Chondrocyte (in vitro differentiated cells): ENCODE results near the gene NRP1. TPM values are rescaled to one million over a fixed set of nuclear protein-coding genes. Genes with fewer than 3 reads are reported as not detected.

Experiments used
- DNase-seq: peaks from one replicate; pipeline ENCODE4 v3.0.0; 2021; ENCODE audit warnings: mixed read lengths, low spot score
- H3K27ac Mint-ChIP-seq: one replicate; pipeline ENCODE4 v1.8.0; 2021; ENCODE audit warnings: mild to moderate bottlenecking, moderate library complexity, mixed read lengths; ENCODE audit not compliant: unreplicated experiment
- H3K27me3 Mint-ChIP-seq: 2 replicates; pipeline ENCODE4 v1.8.0; 2021; ENCODE audit warnings: low read depth, mixed read lengths
- H3K36me3 Mint-ChIP-seq: 2 replicates; pipeline ENCODE4 v1.8.0; 2021; ENCODE audit warnings: low read depth, mixed read lengths
- H3K4me1 Mint-ChIP-seq: 2 replicates; pipeline ENCODE4 v1.8.0; 2021; ENCODE audit warnings: low read depth, mild to moderate bottlenecking, mixed read lengths
- H3K4me3 Mint-ChIP-seq: one replicate; pipeline ENCODE4 v1.8.0; 2021; ENCODE audit warnings: mild to moderate bottlenecking, moderate library complexity, mixed read lengths; ENCODE audit not compliant: unreplicated experiment
- H3K9me3 Mint-ChIP-seq: 2 replicates; pipeline ENCODE4 v1.8.0; 2021; ENCODE audit warnings: low read depth, mixed read lengths
- total RNA-seq: library from RNA; stranded (reverse); gene quantifications from 3 replicates; pipeline ENCODE4 v1.2.1, GENCODE V29; 2021
- TF ChIP-seq, protein P1 (sequence below): fragments of 200-600 bp; sonication (generic); IDR thresholded peaks from 2 replicates; pipeline ENCODE4 v1.5.0; 2021; ENCODE audit warnings: antibody characterized with exemption, mild to moderate bottlenecking, moderate library complexity

Gene NRP1
- total RNA-seq, 1 donor from 2014 or later: 122 TPM

DNA sequence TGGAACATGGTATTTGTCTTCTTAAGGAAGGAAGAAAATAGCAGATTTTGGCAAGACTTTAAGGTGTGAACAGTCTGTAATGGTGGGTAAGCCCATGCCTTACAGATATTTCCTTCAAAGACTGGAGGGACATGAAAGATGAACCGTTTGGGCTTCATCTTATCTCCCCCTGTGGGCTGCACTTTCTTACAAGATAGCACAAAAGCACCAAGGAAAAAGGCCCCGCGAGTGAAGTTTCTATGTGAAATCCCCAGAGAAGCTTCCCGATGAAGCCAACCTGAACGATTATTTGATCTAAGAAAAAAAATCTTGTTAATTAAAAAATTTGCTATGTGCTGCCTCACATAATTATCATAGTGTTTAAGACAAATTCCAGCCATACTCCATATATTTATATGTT lies 91.5 kb downstream of the NRP1 start:
- TF ChIP-seq, protein P1, sequence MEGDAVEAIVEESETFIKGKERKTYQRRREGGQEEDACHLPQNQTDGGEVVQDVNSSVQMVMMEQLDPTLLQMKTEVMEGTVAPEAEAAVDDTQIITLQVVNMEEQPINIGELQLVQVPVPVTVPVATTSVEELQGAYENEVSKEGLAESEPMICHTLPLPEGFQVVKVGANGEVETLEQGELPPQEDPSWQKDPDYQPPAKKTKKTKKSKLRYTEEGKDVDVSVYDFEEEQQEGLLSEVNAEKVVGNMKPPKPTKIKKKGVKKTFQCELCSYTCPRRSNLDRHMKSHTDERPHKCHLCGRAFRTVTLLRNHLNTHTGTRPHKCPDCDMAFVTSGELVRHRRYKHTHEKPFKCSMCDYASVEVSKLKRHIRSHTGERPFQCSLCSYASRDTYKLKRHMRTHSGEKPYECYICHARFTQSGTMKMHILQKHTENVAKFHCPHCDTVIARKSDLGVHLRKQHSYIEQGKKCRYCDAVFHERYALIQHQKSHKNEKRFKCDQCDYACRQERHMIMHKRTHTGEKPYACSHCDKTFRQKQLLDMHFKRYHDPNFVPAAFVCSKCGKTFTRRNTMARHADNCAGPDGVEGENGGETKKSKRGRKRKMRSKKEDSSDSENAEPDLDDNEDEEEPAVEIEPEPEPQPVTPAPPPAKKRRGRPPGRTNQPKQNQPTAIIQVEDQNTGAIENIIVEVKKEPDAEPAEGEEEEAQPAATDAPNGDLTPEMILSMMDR: no peak
- Mint-ChIP-seq H3K4me1 (peaks cover 42% of the 10 kb centered on the region), H3K36me3 (peaks cover 22% of the 10 kb centered on the region), H3K9me3 (no peaks in the 10 kb centered on the region), H3K4me3 (no peak overlapping the region), H3K27me3 (no peaks in the 10 kb centered on the region), H3K27ac (no peak overlapping the region)
- no peak for DNase-seq

DNA sequence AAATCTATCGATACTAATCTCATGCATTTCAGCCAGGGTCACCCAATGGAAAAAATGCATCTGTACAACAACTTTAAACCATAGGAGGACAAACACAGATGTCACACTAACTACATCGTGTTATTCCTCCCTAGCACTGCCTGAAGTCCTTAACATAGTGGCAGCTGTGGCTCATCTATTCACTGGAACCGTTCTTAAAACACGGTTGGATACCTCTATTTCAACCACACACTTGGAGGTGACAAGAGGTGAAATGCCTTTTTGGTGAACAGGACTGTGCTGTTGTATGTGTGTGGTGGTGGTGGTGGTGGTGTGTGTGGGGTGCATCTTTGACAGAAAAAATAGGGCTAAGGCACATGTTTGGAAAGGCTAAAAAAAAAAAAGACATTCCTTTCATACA lies 93.1 kb downstream of the NRP1 start:
- H3K4me1 Mint-ChIP-seq: peaks cover 58% of the 10 kb centered on the region
- H3K27me3 Mint-ChIP-seq: no peaks in the 10 kb centered on the region
- H3K27ac Mint-ChIP-seq: peak overlapping the region; percentile 57
- no peaks in the 10 kb centered on the region for H3K9me3 Mint-ChIP-seq
- H3K4me3 Mint-ChIP-seq: no peak overlapping the region
- H3K36me3 Mint-ChIP-seq: peaks cover 12% of the 10 kb centered on the region
- DNase-seq: no peak
- TF ChIP-seq, protein P1: no peak

DNA sequence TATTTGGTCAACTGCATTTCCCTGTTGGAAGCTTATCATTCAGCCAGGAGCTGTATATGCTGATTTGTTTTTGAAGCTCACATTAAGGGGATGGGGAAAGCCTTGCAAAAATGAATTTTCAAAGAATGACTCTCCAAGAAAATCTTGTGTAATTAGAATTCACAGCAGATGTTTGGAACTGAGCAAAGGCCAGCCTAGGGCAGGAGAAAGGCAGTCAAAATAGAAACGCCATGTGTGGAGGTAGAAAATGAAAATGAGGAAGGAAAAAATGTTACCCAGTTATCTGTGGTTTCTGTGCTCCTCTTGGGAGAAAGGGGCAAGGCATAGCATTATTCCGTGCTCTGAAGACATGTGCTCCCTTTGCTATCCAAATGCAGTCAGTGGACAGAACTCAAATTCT lies 93.5 kb downstream of the NRP1 start:
- TF ChIP-seq, protein P1: no peak
- Mint-ChIP-seq H3K36me3 (peaks cover 11% of the 10 kb centered on the region), H3K4me1 (peaks cover 62% of the 10 kb centered on the region), H3K4me3 (no peak overlapping the region), H3K27me3 (no peaks in the 10 kb centered on the region), H3K27ac (peak overlapping the region; percentile 50), H3K9me3 (no peaks in the 10 kb centered on the region)
- DNase-seq: no peak

DNA sequence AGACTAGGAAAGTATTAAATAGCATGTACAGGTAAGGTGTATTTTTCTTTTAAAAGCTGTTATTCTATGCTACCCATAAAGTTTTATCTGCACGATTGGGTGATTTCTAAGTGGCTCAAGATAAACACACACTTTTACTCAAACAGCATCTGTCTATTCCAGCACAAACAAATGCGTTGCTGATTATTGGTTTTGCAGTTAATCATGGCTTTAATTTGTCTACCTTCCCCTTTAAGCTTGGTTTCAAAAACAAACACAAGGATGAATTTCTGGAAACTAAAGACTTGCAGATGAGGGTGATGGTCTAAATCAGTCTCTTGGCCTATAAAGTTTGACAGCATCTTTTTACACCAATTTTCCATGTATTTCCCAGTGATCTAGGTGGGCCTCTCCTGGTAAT lies 94.2 kb downstream of the NRP1 start:
- Mint-ChIP-seq H3K4me1 (peaks cover 69% of the 10 kb centered on the region), H3K4me3 (no peak overlapping the region), H3K27ac (no peak overlapping the region), H3K27me3 (no peaks in the 10 kb centered on the region), H3K9me3 (no peaks in the 10 kb centered on the region), H3K36me3 (peaks cover 11% of the 10 kb centered on the region)
- TF ChIP-seq, protein P1: no peak
- DNase-seq: no peak

DNA sequence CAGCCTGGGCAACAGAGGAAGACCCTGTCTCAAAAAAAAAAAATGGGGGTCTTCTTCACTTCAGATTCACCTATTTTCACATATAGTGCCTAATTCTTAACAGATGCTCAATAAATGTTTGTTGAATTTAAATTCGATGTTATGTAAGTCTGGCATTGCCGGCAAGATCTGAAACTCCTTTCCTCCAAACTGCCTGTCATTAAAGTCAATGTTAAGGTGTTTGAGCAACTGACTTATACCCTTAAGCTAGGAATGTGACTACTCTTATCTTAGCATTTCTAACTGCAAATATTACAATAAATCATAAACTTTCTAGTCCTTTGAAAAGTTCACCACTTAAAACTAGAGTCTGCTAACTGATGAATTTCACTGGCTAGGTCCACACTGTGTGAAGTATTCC lies 95.2 kb downstream of the NRP1 start:
- Mint-ChIP-seq H3K4me3 (no peak overlapping the region), H3K27ac (no peak overlapping the region), H3K9me3 (no peaks in the 10 kb centered on the region), H3K27me3 (no peaks in the 10 kb centered on the region), H3K36me3 (peaks cover 5% of the 10 kb centered on the region), H3K4me1 (peaks cover 79% of the 10 kb centered on the region)
- no peak for DNase-seq
- TF ChIP-seq, protein P1: no peak
